Measurements from ENCODE around the gene FGB. TPM values are rescaled to one million over a fixed set of nuclear protein-coding genes. Genes with fewer than 3 reads are reported as not detected.

The FGB gene
- polyA plus RNA-seq, 1 experiment = not detected

DNA sequence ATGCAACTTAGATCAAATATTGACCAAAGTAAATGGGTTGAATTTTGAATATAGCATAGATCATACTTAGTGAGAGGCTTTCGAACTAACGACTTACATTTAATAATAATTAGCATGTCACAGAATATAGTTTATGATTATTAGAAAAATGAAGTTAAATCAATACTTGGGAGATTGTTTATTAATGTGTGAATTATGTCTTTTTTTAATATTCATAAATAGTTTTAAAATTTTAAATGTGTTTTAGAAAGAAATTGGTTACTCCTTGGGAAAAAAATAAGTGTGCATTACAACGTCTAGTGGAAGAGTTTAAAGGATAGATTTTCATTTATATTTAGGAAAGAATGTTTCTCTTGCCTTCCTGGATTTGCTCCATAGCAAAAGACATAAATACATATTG lies 20.4 kb downstream of the FGB start:
- Histone ChIP-seq H3K27me3 (ENCODE audit: control insufficient read depth, insufficient read depth, low read length) (no peaks in the 10 kb centered on the region), H3K4me3 (ENCODE audit: low read depth, low read length) (no peak overlapping the region), H3K36me3 (ENCODE audit: control insufficient read depth, insufficient read depth, low read length) (no peaks in the 10 kb centered on the region)
- ChIA-PET POLR2A (no interaction called here), CTCF (no interaction called here)
- no peak for TF ChIP-seq CTCF (IDR thresholded peaks at IDR 0.05; ENCODE audit: insufficient read depth, low read depth, low read length)
- DNase-seq (ENCODE audit: low read depth) = no peak

GRCh38 chr4:154583677-154584076 lies 20.9 kb downstream of the FGB start:
- no peaks in the 10 kb centered on the region for H3K36me3 ChIP-seq (ENCODE audit: control insufficient read depth, insufficient read depth, low read length)
- ChIA-PET POLR2A (no interaction called here), CTCF (no interaction called here)
- no peak overlapping the region for H3K4me3 ChIP-seq (ENCODE audit: low read depth, low read length)
- DNase-seq (ENCODE audit: low read depth) = no peak
- no peaks in the 10 kb centered on the region for H3K27me3 ChIP-seq (ENCODE audit: control insufficient read depth, insufficient read depth, low read length)
- no peak for TF ChIP-seq CTCF (IDR thresholded peaks at IDR 0.05; ENCODE audit: insufficient read depth, low read depth, low read length)

GRCh38 chr4:154584259-154584658 lies 21.4 kb downstream of the FGB start:
- ChIA-PET CTCF (no interaction called here), POLR2A (no interaction called here)
- Histone ChIP-seq H3K36me3 (ENCODE audit: control insufficient read depth, insufficient read depth, low read length) (no peaks in the 10 kb centered on the region), H3K27me3 (ENCODE audit: control insufficient read depth, insufficient read depth, low read length) (no peaks in the 10 kb centered on the region), H3K4me3 (ENCODE audit: low read depth, low read length) (no peak overlapping the region)
- no peak for DNase-seq (ENCODE audit: low read depth)
- TF ChIP-seq CTCF (IDR thresholded peaks at IDR 0.05; ENCODE audit: insufficient read depth, low read depth, low read length) = no peak

DNA sequence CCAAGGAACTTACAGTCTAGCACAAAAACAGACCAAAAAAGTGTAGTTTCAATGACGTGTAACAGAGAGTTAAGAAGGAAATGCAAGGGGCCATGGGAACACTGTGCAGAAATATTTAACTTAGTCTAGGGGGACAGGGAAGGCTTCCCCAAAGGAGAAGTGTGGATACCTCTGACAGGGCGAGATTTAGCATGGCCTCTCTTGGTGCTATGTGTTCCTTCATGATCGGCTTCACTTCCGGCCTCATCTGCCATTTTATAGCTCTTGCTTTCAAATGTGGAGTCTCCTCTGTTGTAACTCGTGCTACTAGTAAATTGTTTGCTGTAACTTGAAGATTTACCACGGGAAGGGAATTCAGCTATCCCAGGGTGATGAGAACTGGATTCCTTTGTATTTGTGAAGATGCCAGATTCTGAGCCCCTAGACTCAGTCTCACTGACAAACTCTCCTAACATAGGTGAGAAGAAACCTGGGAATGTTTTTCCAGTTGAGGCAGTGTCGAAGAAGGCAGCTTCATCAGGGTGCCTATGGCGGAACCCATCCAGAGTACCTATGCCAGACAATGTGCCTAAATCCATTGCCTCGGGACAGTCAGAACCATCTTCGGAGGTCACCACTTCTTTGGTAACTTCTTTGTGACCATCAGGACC lies 22.7 kb downstream of the FGB start:
- DNase-seq (ENCODE audit: low read depth) = no peak
- ChIA-PET CTCF (interaction anchor here (0.7 to 1.2 kb wide), 2 partner anchors 18 to 23 kb away, joined by 3 to 4 read pairs; partner anchors contain the start of gene FGB), POLR2A (no interaction called here)
- no peak for TF ChIP-seq CTCF (IDR thresholded peaks at IDR 0.05; ENCODE audit: insufficient read depth, low read depth, low read length)
- Histone ChIP-seq H3K36me3 (ENCODE audit: control insufficient read depth, insufficient read depth, low read length) (no peaks in the 10 kb centered on the region), H3K27me3 (ENCODE audit: control insufficient read depth, insufficient read depth, low read length) (no peaks in the 10 kb centered on the region), H3K4me3 (ENCODE audit: low read depth, low read length) (no peak overlapping the region)

GRCh38 chr4:154586296-154587033 lies 23.7 kb downstream of the FGB start:
- Histone ChIP-seq H3K27me3 (ENCODE audit: control insufficient read depth, insufficient read depth, low read length) (no peaks in the 10 kb centered on the region), H3K4me3 (ENCODE audit: low read depth, low read length) (no peak overlapping the region), H3K36me3 (ENCODE audit: control insufficient read depth, insufficient read depth, low read length) (no peaks in the 10 kb centered on the region)
- no peak for TF ChIP-seq CTCF (IDR thresholded peaks at IDR 0.05; ENCODE audit: insufficient read depth, low read depth, low read length)
- ChIA-PET POLR2A (no interaction called here), CTCF (interaction anchor here (1.2 to 1.3 kb wide), 2 partner anchors 8 to 24 kb away, joined by 3 read pairs; partner anchors contain the start of gene FGB)
- no peak for DNase-seq (ENCODE audit: low read depth)

All from BJ (cell line).